GM18520 (cell line): Measurements from ENCODE around the gene RIC3.
"Not testable (repeated sequence)": the region's sequence is repeated elsewhere in the genome, so short reads cannot be mapped to it uniquely, and the experiment has no call there.

Experiments used
- ATAC-seq: cut with Tn5 transposase; IDR thresholded peaks from one replicate; pipeline ENCODE4 v1.9.1; 2021; ENCODE audit not compliant: unreplicated experiment

The RIC3 gene

GRCh38 chr11:8192016-8192895 is 23.4 kb upstream of the RIC3 start:
- no peak for ATAC-seq

GRCh38 chr11:8190431-8190830 is 21.6 kb upstream of the RIC3 start:
- ATAC-seq = no peak

- ATAC-seq = no peak
Observed at GRCh38 chr11:8186429-8186828, 17.6 kb upstream of the RIC3 start.

- ATAC-seq = no peak
Observed at GRCh38 chr11:8183111-8183510, 14.3 kb upstream of the RIC3 start.

- ATAC-seq = no peak
Observed at GRCh38 chr11:8180469-8180868, 11.6 kb upstream of the RIC3 start.

GRCh38 chr11:8178297-8178696 is 9.5 kb upstream of the RIC3 start:
- no peak for ATAC-seq

- no peak for ATAC-seq
Observed at GRCh38 chr11:8177136-8177535, 8.3 kb upstream of the RIC3 start.

GRCh38 chr11:8167796-8168195 is 1.0 kb downstream of the RIC3 start:
- no peak for ATAC-seq

- ATAC-seq = no peak
Observed at GRCh38 chr11:8164746-8165145, 4.1 kb downstream of the RIC3 start.

GRCh38 chr11:8161627-8162304 is 7.1 kb downstream of the RIC3 start:
- not testable (repeated sequence) for ATAC-seq

GRCh38 chr11:8156877-8157276 is 11.9 kb downstream of the RIC3 start:
- ATAC-seq = no peak

- ATAC-seq = no peak
Observed at GRCh38 chr11:8149726-8150125, 19.1 kb downstream of the RIC3 start.

GRCh38 chr11:8138526-8138925 is 30.3 kb downstream of the RIC3 start:
- ATAC-seq = no peak

GRCh38 chr11:8127447-8127846 is 41.4 kb downstream of the RIC3 start:
- no peak for ATAC-seq

GRCh38 chr11:8126649-8127289 is 42.1 kb downstream of the RIC3 start:
- no peak for ATAC-seq

- no peak for ATAC-seq
Observed at GRCh38 chr11:8122173-8122764, 46.6 kb downstream of the RIC3 start.

GRCh38 chr11:8111636-8112035 is 57.2 kb downstream of the RIC3 start:
- ATAC-seq = no peak

GRCh38 chr11:8110396-8110795 is 58.4 kb downstream of the RIC3 start:
- ATAC-seq = no peak

GRCh38 chr11:8109675-8110074 is 59.1 kb downstream of the RIC3 start:
- ATAC-seq = no peak

GRCh38 chr11:8108421-8108820 is 60.4 kb downstream of the RIC3 start:
- ATAC-seq = no peak

- no peak for ATAC-seq
Observed at GRCh38 chr11:8107642-8108041, 61.2 kb downstream of the RIC3 start.

GRCh38 chr11:8106679-8107078 is 62.1 kb downstream of the RIC3 start:
- no peak for ATAC-seq
